HG03175 (cell line): ENCODE data around the gene FANCC.

Experiments used
- ATAC-seq: cut with Tn5 transposase; IDR thresholded peaks from one replicate; pipeline ENCODE4 v1.9.1; 2021; ENCODE audit warnings: mild to moderate bottlenecking, moderate library complexity; ENCODE audit not compliant: unreplicated experiment

Gene FANCC, protein sequence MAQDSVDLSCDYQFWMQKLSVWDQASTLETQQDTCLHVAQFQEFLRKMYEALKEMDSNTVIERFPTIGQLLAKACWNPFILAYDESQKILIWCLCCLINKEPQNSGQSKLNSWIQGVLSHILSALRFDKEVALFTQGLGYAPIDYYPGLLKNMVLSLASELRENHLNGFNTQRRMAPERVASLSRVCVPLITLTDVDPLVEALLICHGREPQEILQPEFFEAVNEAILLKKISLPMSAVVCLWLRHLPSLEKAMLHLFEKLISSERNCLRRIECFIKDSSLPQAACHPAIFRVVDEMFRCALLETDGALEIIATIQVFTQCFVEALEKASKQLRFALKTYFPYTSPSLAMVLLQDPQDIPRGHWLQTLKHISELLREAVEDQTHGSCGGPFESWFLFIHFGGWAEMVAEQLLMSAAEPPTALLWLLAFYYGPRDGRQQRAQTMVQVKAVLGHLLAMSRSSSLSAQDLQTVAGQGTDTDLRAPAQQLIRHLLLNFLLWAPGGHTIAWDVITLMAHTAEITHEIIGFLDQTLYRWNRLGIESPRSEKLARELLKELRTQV

DNA sequence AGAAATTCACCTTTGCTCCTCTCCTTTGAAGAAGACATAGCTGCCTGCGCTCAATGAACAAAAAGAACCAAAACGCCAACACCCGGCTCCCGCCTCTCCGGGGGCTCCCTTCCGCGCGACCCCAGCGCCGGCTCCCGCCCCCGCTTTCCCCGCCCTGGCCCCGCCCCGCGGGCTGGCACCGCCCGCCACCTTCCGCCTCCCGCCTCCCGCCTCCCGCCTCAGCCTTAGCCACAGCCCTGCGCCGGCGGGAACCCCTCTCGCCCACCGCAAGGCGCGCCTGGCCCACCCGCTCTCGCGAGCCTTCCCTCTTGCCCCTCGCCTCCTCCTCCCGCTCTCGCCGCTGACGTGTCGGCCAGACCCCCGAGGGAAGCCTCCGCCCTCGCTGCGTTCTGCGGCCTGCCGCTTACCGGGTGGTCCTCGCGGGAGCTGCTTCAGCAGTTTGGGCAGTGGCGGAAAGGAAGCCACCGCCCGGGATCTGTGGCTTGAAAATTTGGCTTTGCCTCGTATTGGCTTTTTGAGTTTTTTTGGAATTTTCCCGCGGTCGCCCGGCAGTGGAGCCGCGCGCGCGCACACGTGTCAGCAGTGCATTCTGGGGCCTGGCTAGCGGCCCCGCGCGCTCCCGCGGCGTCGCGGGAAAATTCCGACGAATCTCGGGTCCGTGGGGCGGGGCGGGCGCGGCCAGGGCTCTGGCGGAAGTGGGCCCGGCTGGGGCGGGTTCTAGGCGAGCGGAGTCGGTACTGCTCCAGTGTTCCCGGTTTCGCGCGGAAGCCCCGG is at the start of gene FANCC:
FANCC (minus strand) TSS at position 591 of the 774 bp plus-strand sequence. CDS start 68,418 bp downstream, outside the sequence.
- peak; percentile 74 for ATAC-seq

- no peak for ATAC-seq
Observed at GRCh38 chr9:95366731-95367325, 49.3 kb upstream of the FANCC start.

DNA sequence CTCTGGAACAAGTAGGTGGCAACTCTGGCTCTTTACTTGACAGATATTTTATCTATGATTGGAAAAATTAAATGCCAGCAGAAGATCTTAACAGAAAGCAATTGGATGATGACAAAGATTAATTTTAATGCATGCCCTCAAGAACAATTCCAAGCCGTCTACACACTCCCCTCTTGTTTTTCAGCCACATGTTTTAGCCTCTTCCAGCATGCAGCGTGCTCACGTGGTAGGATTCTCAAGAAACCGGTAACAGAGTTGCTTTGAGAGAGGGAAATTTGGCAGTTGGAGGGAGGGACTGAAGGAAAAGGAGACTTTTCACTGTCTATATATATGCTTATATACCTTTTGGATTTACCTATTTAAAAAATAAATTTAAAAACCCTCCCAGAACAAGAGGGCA is 48.3 kb upstream of the FANCC start:
- ATAC-seq: no peak

- ATAC-seq: no peak
Observed at GRCh38 chr9:95363051-95363841, 45.7 kb upstream of the FANCC start.

- no peak for ATAC-seq
Observed at GRCh38 chr9:95360866-95361265, 43.4 kb upstream of the FANCC start.

- no peak for ATAC-seq
Observed at GRCh38 chr9:95357316-95357715, 39.8 kb upstream of the FANCC start.

DNA sequence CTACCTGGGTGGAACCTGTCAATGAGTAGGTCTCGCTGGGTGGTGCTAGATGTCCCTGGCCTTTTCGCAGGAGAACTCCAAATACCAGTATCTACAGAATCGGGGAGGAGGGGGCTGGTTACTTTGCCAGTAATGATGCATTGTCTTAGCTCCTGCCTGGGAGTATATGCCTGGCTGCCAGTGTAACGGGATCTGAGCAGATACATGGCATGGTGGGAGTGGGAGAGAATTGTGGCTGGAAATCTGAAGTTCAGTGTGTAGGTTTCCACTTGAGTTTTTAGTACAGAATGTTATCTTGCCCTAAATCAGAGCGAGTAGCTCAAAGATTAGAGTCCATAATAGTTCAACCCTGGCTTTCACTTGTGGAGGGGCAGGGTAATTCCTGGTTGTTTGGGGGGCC is 38.0 kb upstream of the FANCC start:
- ATAC-seq: no peak

GRCh38 chr9:95351051-95351450 is 33.5 kb upstream of the FANCC start:
- ATAC-seq: no peak

DNA sequence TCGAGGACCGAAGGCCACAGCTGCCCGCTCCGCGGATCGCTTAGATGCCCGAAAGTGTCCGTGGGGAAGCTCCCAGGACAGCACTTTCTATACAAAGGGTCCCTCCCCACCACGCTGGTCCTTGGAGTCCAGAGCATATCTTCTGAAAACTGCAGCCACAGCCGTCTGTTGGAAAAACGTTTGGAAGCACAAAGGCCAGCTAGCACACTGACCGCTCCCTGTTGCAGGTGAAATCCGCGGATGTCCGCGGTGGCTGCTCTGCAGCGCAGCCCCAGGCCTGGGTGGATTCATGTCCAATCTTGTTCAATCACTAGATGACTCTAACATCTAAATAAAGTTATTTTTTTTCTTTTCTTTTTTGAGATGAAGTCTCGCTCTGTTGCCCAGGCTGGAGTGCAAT is 32.8 kb upstream of the FANCC start:
- no peak for ATAC-seq

- no peak for ATAC-seq
Observed at GRCh38 chr9:95349091-95350038, 31.9 kb upstream of the FANCC start.

- no peak for ATAC-seq
Observed at GRCh38 chr9:95346021-95346420, 28.5 kb upstream of the FANCC start.

DNA sequence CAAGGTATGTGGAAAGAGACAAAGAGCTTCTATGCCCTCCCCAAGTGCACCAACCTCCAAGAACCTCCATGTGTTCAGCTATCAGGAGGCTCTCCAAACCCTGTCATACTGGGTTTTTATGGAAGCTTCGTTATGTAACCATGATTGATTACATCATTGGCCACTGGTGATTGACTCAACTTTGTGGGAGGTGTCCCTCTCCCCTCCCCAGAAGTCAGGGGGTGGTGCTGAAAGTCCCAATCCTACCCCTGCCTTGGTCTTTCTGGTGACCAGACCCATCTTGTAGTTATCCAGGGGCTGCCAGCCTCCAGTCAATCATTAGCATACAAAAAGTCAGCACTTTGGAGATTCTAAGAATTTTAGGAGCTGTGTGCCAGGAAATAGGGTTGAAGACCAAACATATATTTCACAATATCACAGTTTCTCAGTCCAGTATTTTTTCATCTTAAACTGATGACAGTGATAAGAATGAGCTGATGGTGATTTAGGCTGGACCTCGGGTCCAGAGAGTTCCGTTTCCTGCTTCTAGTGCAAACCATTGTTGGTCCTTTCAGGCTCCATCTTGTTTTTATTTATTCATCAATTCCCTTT is 27.3 kb upstream of the FANCC start:
- no peak for ATAC-seq

DNA sequence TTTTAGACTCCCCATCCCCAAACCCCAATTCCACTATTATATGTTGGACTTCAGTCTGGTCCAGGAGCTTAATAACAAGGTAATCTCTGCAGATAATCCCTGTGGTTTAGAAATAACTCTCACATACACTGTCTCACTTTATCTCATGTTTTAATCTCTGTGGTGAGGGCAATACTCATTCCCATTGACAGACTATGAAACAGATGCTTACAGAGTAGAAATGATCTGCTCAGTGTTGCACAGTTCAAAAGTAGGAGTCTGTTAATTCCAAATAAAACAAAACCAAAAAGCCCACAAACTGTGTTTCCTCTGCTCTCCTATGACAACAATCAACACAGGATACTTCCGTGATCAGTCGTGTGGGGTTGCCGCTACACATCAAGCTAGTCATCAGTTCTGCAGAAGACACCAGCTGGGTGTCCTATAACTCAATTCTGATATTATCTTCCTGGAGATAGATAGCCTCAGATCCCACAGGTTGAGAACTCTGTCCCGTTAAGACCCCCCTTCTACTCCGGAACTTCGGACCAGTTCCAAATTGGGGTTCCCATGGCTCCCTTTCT is 26.3 kb upstream of the FANCC start:
- no peak for ATAC-seq

- ATAC-seq: no peak
Observed at GRCh38 chr9:95342571-95342970, 25.1 kb upstream of the FANCC start.

DNA sequence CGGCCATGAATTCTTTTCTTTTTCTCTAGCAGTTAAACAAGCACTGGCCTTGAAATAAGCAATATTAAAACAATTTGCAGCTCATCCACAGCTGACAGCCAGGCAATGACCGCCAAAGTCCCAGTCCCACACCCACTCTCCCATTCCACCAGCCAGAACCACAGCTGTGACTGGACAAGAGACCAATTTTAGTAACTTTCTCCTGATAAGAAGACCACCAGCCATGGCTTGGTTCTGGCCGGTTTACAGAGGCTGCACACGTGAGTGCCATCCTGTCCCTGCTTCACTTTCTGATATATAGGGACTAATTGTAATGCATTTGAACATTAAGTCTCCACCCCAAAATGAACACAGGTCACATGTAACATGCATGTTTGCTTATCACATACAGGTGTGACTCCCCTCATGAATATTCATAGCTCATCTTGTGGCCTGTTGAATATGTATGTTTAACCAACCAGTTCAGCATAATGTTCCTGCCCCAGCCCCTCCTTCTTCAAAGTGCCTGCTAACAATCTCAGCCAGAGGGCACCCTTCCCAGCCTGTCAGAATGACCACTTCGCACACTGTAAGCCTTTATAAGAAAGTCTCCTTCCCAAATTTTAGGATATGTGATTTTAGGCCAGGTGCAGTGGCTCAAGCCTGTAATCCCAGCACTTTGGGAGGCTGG is 23.9 kb upstream of the FANCC start:
- no peak for ATAC-seq

GRCh38 chr9:95338243-95338642 is 20.7 kb upstream of the FANCC start:
- no peak for ATAC-seq

DNA sequence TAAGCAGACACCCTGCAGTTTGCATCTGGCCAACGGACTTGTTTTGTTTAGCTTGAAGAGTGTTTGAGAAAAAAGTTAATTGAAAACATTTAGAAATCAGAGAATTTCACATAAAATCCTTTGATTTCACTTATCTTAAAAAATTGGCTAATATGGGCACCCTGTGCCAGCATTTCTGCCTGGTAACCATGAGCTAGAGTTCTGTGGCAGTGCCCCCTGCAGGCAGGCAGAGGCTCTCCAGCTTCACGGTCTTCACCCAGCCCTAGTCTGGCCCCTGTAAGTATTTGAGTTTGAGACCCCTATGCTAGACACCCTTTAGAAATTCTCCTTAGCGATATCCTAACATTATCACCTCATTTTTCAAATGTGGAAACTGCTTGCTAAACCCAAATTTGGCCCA is 18.8 kb upstream of the FANCC start:
- ATAC-seq: no peak

DNA sequence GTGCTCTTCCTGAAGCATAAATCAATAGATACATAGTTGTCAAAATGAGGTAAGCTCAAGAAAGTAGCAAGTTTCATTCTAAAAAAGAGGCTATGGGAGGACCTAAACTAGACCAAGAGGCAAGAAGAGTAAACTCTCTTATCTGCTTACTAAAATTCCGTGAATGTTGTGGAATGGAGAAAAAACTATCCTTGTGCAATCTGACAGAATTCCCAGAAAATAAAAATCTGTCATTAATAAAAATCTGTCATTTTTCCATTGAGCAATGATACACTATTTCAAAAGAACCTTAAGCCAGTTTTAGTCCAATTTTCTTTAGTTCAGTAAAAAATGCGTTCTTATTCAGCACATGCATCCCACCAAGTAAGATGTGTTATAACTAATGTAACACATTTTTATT is 15.9 kb upstream of the FANCC start:
- ATAC-seq: no peak
